A673 (cell line): ENCODE results near the gene GLDN. TPM values are rescaled to one million over a fixed set of nuclear protein-coding genes. Genes with fewer than 3 reads are reported as not detected.

Source experiments
- BruUV-seq: library from RNA; stranded (reverse); fragments of 400-500 nt; replicated peaks from 2 replicates; lab custom pipeline; 2021; lab: Mats Ljungman, UMichigan
- CTCF ChIA-PET: fragments of 300-600 bp; sonication (Branson Sonifier 250); formaldehyde crosslinking; loops from one replicate; lab custom pipeline; 2022; ENCODE audit warnings: antibody characterized with exemption; lab: Charles Lee
- POLR2A ChIA-PET: fragments of 300-600 bp; sonication (Branson Sonifier 250); formaldehyde crosslinking; loops from one replicate; lab custom pipeline; 2022; ENCODE audit warnings: antibody characterized with exemption; ENCODE audit not compliant: low non-redundant PET; lab: Charles Lee
- DNase-seq: peaks from one replicate; pipeline ENCODE4 v3.0.0-alpha.2; 2015; ENCODE audit warnings: low spot score
- H3K27ac ChIP-seq: fragments of 200-600 bp; sonication (generic); 2 replicates; pipeline ENCODE4 v1.5.1; 2016; ENCODE audit warnings: mixed run types, low read depth, mild to moderate bottlenecking, mixed read lengths, antibody characterized with exemption, low read length; ENCODE audit not compliant: poor library complexity, severe bottlenecking
- H3K27me3 ChIP-seq: fragments of 200-600 bp; sonication (generic); replicated peaks from 2 replicates; pipeline ENCODE4 v1.6.1; 2017; ENCODE audit warnings: mixed run types, low read depth, mild to moderate bottlenecking, mixed read lengths, antibody characterized with exemption, low read length; ENCODE audit not compliant: insufficient read depth, poor library complexity
- H3K36me3 ChIP-seq: fragments of 200-600 bp; sonication (generic); 2 replicates; pipeline ENCODE4 v1.6.1; 2016; ENCODE audit warnings: mixed run types, mild to moderate bottlenecking, mixed read lengths, antibody characterized with exemption, low read length; ENCODE audit not compliant: insufficient read depth, poor library complexity, severe bottlenecking
- H3K4me1 ChIP-seq: fragments of 200-600 bp; sonication (generic); 2 replicates; pipeline ENCODE4 v1.6.1; 2017; ENCODE audit warnings: mixed run types, mild to moderate bottlenecking, mixed read lengths, antibody characterized with exemption, low read length; ENCODE audit not compliant: insufficient read depth, poor library complexity, severe bottlenecking
- H3K4me3 ChIP-seq: fragments of 200-600 bp; sonication (generic); 2 replicates; pipeline ENCODE4 v1.5.1; 2016; ENCODE audit warnings: low read depth, mixed run types, mild to moderate bottlenecking, mixed read lengths, low read length; ENCODE audit not compliant: poor library complexity, severe bottlenecking
- H3K9me3 ChIP-seq: fragments of 200-600 bp; sonication (generic); 2 replicates; pipeline ENCODE4 v1.6.1; 2016; ENCODE audit warnings: mixed run types, low read depth, mild to moderate bottlenecking, mixed read lengths, antibody characterized with exemption, low read length; ENCODE audit not compliant: poor library complexity, severe bottlenecking
- CTCF ChIP-seq: fragments of 300-800, 200-600 bp; sonication (generic); conservative IDR thresholded peaks from 2 replicates; pipeline ENCODE4 v1.5.1; 2017; ENCODE audit warnings: low read depth, mild to moderate bottlenecking, antibody characterized with exemption, low read length, moderate library complexity, mixed read lengths
- EZH2 ChIP-seq: fragments of 200-600 bp; sonication (generic); IDR thresholded peaks from 2 replicates; pipeline ENCODE4 v1.6.1; 2017; ENCODE audit warnings: borderline replicate concordance, low read depth, mild to moderate bottlenecking, mixed read lengths, antibody characterized with exemption, low read length; ENCODE audit not compliant: poor library complexity, severe bottlenecking
- intact Hi-C: fragments of 100-400 bp; cut with micrococcal nuclease; formaldehyde crosslinking; loops from one replicate; pipeline ENCODE4 v1.10.0; 2022; ENCODE audit not compliant: unreplicated experiment
- total RNA-seq: library from RNA; stranded (reverse); gene quantifications from 2 replicates; pipeline ENCODE4 v1.2.3, GENCODE V29; 2021

GLDN gene
- total RNA-seq, 1 experiment from 2014 or later, result not detected

- POLR2A ChIA-PET, result no interaction called here
- CTCF ChIA-PET, result no interaction called here
- H3K4me3 ChIP-seq, result no peak overlapping the region
- no peaks in the 10 kb centered on the region for H3K4me1 ChIP-seq
- no peaks in the 10 kb centered on the region for H3K36me3 ChIP-seq
- no peaks in the 10 kb centered on the region for H3K9me3 ChIP-seq
- no TSS peak for BruUV-seq
- no peak for DNase-seq
- peaks cover 4% of the 10 kb centered on the region for H3K27me3 ChIP-seq
- TF ChIP-seq CTCF (no peak), EZH2 (no peak)
- intact Hi-C loops, result loop anchor here (10.0 kb wide), 1 partner anchor 322 kb away; no protein-coding TSS in a partner anchor
- H3K27ac ChIP-seq, result no peak overlapping the region
Observed at GRCh38 chr15:51366920-51367319, 25.5 kb downstream of the GLDN start.

GRCh38 chr15:51367322-51367976 is 26.0 kb downstream of the GLDN start:
- no peak for DNase-seq
- Histone ChIP-seq H3K36me3 (no peaks in the 10 kb centered on the region), H3K27me3 (peaks cover 4% of the 10 kb centered on the region), H3K4me1 (no peaks in the 10 kb centered on the region), H3K9me3 (no peaks in the 10 kb centered on the region), H3K27ac (no peak overlapping the region), H3K4me3 (no peak overlapping the region)
- POLR2A ChIA-PET, result no interaction called here
- no TSS peak for BruUV-seq
- TF ChIP-seq CTCF (no peak), EZH2 (no peak)
- intact Hi-C loops, result loop anchor here (10.0 kb wide), 1 partner anchor 323 kb away; no protein-coding TSS in a partner anchor
- CTCF ChIA-PET, result no interaction called here

GRCh38 chr15:51368307-51368706 is 26.9 kb downstream of the GLDN start:
- H3K27ac ChIP-seq, result no peak overlapping the region
- CTCF ChIA-PET, result no interaction called here
- H3K27me3 ChIP-seq, result peaks cover under 1% of the 10 kb centered on the region
- POLR2A ChIA-PET, result no interaction called here
- no peaks in the 10 kb centered on the region for H3K9me3 ChIP-seq
- TF ChIP-seq CTCF (no peak), EZH2 (no peak)
- H3K4me1 ChIP-seq, result no peaks in the 10 kb centered on the region
- no peak overlapping the region for H3K4me3 ChIP-seq
- no peaks in the 10 kb centered on the region for H3K36me3 ChIP-seq
- BruUV-seq, result no TSS peak
- DNase-seq, result no peak
- intact Hi-C loops, result loop anchor here (10.0 kb wide), 1 partner anchor 324 kb away; no protein-coding TSS in a partner anchor
